Measurements from ENCODE around the gene P2RY6. TPM values are rescaled to one million over a fixed set of nuclear protein-coding genes. Genes with fewer than 3 reads are reported as not detected.
A peak's percentile ranks its signal among the peaks of the same experiment; 100 is the strongest.

The P2RY6 gene
- total and polyA plus RNA-seq, 2 of the 8 experiments (the other 6 are each of a cell fraction or from before 2014, with no cell fraction given) = 0.15 TPM; not detected in 1

DNA sequence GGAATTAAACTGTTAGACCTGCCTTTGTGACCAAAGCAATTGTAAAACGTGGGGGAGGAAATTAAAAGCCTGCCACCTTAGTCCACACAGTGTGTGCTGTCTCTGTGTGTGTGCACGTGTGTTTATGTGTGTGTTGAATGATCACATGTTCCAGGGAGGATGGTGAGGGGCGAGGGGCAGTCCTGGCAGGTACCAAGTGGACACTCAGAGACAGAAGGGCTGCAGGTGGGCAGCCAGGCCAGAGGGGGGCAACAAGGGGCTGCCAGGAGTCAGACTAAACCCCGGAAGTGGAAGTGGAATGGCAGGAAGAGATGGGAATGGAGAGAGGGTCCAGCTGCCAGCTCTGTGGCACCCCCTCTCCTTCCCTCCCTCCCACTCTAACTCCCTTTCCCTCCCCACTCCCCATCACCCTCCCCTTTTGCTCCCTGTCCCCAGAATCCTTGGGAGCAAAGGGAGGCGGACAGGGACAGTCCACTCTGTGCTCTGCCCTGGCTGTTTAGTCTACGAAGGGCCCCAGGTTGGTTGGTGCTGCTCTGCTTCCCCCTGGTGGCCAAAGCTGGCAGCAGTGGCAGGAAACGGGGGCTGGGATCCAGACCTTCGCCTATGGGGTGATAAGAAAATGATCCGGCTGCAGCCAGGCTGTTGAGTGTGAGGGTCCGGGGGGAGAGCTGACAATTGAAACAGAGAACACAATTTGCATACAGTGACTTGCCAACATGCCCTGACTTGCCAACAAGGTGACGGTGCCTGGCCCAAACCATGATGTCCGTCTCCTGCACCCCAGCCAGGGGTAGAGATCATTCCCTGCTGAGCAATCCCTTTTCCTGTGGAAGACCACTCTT lies 29.7 kb upstream of the P2RY6 start:
- Histone ChIP-seq H3K79me1 (ENCODE audit: low read depth, low read length) (no peaks in the 10 kb centered on the region), H3K4ac (replicated peaks; ENCODE audit: insufficient read length, low read depth, low read length) (peak overlapping the region; percentile 16), H3K36me3 (ENCODE audit: control insufficient read depth in 2 of 4, insufficient read depth in 4 of 4, low read length in 3 of 4) (no peaks in the 10 kb centered on the region), H2BK120ac (replicated peaks; ENCODE audit: low read depth, low read length) (peak overlapping the region; percentile 48), H4K20me1 (replicated peaks in 1 of 2; ENCODE audit: control insufficient read depth in 1 of 2, insufficient read depth in 2 of 2, low read length in 2 of 2) (no peaks in the 10 kb centered on the region), H3K79me2 (ENCODE audit: control insufficient read depth in 1 of 2, insufficient read depth in 2 of 2, low read length in 2 of 2) (no peaks in the 10 kb centered on the region), H2BK12ac (ENCODE audit: low read depth, low read length) (peak overlapping the region; percentile 83), H2BK15ac (ENCODE audit: low read length) (peak overlapping the region; percentile 95; the same call in 1 of the 2 replicates), H3K56ac (replicated peaks; ENCODE audit: insufficient read length, low read depth, low read length) (peak overlapping the region; percentile 28), H3K9me3 (ENCODE audit: insufficient read depth in 2 of 2, low read depth in 1 of 2, low read length in 1 of 2) (no peaks in the 10 kb centered on the region), H3K23ac (ENCODE audit: insufficient read length) (no peak overlapping the region), H2AFZ (ENCODE audit: low read length) (peak overlapping the region; percentile 98), H3K4me1 (replicated peaks in 1 of 4; ENCODE audit: control insufficient read depth in 3 of 4, insufficient read depth in 4 of 4, low read length in 3 of 4) (peaks cover 0 to 8% (median 3%) of the 10 kb centered on the region in 4 experiments; a peak in 3 of 7 replicates), H2BK5ac (ENCODE audit: low read depth, low read length) (peak overlapping the region; percentile 86; the same call in 1 of the 2 replicates), H4K5ac (ENCODE audit: insufficient read length, low read depth, low read length) (no peak overlapping the region), H3K27me3 (replicated peaks in 1 of 4; ENCODE audit: control insufficient read depth in 3 of 4, extremely low read depth in 1 of 4, insufficient read depth in 3 of 4, low read length in 3 of 4) (no peaks in the 10 kb centered on the region), H3K4me2 (ENCODE audit: insufficient read depth in 1 of 2, low read depth in 2 of 2, low read length in 2 of 2) (peak overlapping the region; percentile 1 to 65), H3K27ac (ENCODE audit: low read depth, low read length) (peak overlapping the region; percentile 13; the same call in 1 of the 2 replicates), H3K4me3 (ENCODE audit: extremely low read depth in 1 of 4, insufficient read depth in 2 of 4, low read depth in 3 of 4, low read length in 4 of 4) (peak overlapping the region; percentile 14 to 58 (median 22); a peak in 5 of 8 replicates), H3K14ac (ENCODE audit: insufficient read length) (no peak overlapping the region), H4K8ac (ENCODE audit: extremely low read depth, insufficient read depth, low read length) (peak overlapping the region; percentile 72; the same call in 1 of the 2 replicates), H3K23me2 (ENCODE audit: low read depth, low read length) (peaks cover 2% of the 10 kb centered on the region; the same call in 1 of the 2 replicates), H3K9ac (replicated peaks in 1 of 4; ENCODE audit: extremely low read depth in 1 of 4, low read depth in 3 of 4, low read length in 3 of 4) (peak overlapping the region in 2 of 4 experiments; percentile 9 to 25; a peak in 1 of 7 replicates), H2BK20ac (ENCODE audit: low read length) (peak overlapping the region; percentile 72), H2AK5ac (ENCODE audit: low read depth, low read length) (no peak overlapping the region), H3K18ac (ENCODE audit: extremely low read depth, low read length) (peak overlapping the region; percentile 54), H4K91ac (replicated peaks; ENCODE audit: insufficient read length, low read length) (peak overlapping the region; percentile 30)
- FAIRE-seq (peak; percentile 19), DNase-seq (ENCODE audit: low read depth in 1 of 2, low spot score in 2 of 2) (peak in 1 of 2 experiments; percentile 97)
- ChIA-PET CTCF (ENCODE audit: partially characterized antibody) (interaction anchor here (0.7 to 21.6 kb wide), 30 partner anchors 8 to 481 kb away, joined by 3 to 451 read pairs (median 5); partner anchors contain the start of genes P2RY2 and P2RY6), POLR2A (ENCODE audit: partially characterized antibody) (interaction anchor here (0.8 to 1.0 kb wide), 2 partner anchors 15 to 411 kb away, joined by 3 read pairs; no protein-coding TSS in a partner anchor)
- WGBS, 2 experiments (ENCODE audit: extremely low coverage in 1 of 2, insufficient coverage in 1 of 2, insufficient read length in 1 of 2, insufficient replicate concordance in 2 of 2, low coverage in 1 of 2, low lambda C conversion rate in 2 of 2, missing lambda C conversion rate in 1 of 2) = 35% methylated on average over 12 of the region's 12 CpGs; no CpG with 5 or more reads in 1 of the 2 experiments
- TF ChIP-seq CBX5 (IDR thresholded peaks at IDR 0.05; ENCODE audit: low read depth, low read length) (no peak), TBP (IDR thresholded peaks at IDR 0.05; ENCODE audit: low read depth, low read length) (peak; percentile 53; the same call in 1 of the 2 replicates), HDAC2 (IDR thresholded peaks at IDR 0.05; ENCODE audit: borderline replicate concordance in 1 of 2, low read depth in 2 of 2, low read length in 2 of 2) (0 out of 4 replicates have a peak, but pooled peaks of 1 of the 2 experiments have one; percentile 24), PHF8 (conservative IDR thresholded peaks at IDR 0.05; ENCODE audit: low read depth, low read length) (peak; percentile 44), YY1 (IDR thresholded peaks at IDR 0.05; ENCODE audit: low read depth, low read length) (0 out of 2 replicates have a peak, but pooled peaks have one; percentile 52), JUND (IDR thresholded peaks at IDR 0.05; ENCODE audit: low read length) (0 out of 2 replicates have a peak, but pooled peaks have one; percentile 2)
- TF ChIP-seq, protein P1, sequence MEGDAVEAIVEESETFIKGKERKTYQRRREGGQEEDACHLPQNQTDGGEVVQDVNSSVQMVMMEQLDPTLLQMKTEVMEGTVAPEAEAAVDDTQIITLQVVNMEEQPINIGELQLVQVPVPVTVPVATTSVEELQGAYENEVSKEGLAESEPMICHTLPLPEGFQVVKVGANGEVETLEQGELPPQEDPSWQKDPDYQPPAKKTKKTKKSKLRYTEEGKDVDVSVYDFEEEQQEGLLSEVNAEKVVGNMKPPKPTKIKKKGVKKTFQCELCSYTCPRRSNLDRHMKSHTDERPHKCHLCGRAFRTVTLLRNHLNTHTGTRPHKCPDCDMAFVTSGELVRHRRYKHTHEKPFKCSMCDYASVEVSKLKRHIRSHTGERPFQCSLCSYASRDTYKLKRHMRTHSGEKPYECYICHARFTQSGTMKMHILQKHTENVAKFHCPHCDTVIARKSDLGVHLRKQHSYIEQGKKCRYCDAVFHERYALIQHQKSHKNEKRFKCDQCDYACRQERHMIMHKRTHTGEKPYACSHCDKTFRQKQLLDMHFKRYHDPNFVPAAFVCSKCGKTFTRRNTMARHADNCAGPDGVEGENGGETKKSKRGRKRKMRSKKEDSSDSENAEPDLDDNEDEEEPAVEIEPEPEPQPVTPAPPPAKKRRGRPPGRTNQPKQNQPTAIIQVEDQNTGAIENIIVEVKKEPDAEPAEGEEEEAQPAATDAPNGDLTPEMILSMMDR (IDR thresholded peaks at IDR 0.05; ENCODE audit: control extremely low read depth in 1 of 3, insufficient read depth in 1 of 3, low read depth in 1 of 3, low read length in 3 of 3) = peak; percentile 92 to 96 (median 93)

All from H1 (cell line).